ENCODE measurements around the gene TMEM126A. TPM values are rescaled to one million over a fixed set of nuclear protein-coding genes. Genes with fewer than 3 reads are reported as not detected.

The TMEM126A gene
- total RNA-seq, 6 experiments from 2014 or later, result 13.4 to 22.9 (median 17.7) TPM

DNA sequence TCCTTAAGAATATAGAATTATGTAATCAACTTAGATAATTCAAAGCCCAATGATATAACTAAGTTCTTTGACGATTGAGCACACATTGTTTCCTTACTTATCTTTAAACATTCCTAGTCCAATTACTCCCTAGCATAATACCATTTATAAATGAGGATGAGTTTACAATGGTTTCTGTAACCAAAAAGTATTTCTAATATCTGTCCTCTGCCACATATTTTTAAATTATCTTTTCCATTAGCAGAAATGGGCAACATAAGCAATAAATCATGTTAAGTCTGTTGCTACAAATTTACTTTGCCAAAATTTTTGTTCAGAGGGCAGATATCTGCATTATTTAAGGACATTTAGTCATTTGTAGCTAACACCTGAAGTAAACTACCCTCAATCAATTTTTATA is 10.4 kb downstream of the TMEM126A start:
- Histone ChIP-seq H3K27me3 (no peaks in the 10 kb centered on the region), H3K36me3 (peaks cover 4 to 44% (median 4%) of the 10 kb centered on the region in 4 donors), H3K4me1 (peaks cover 0 to 38% (median 9%) of the 10 kb centered on the region in 4 donors), H3K9me3 (no peaks in the 10 kb centered on the region), H3K27ac (no peak overlapping the region), H3K4me3 (no peak overlapping the region)
- 65% methylated on average over 1 of the region's 1 CpG for WGBS (ENCODE audit: insufficient coverage, low coverage, low lambda C conversion rate, missing lambda C conversion rate)
- intact Hi-C loops (cut with DNase I), result no loop called here
- TF ChIP-seq, protein P1, sequence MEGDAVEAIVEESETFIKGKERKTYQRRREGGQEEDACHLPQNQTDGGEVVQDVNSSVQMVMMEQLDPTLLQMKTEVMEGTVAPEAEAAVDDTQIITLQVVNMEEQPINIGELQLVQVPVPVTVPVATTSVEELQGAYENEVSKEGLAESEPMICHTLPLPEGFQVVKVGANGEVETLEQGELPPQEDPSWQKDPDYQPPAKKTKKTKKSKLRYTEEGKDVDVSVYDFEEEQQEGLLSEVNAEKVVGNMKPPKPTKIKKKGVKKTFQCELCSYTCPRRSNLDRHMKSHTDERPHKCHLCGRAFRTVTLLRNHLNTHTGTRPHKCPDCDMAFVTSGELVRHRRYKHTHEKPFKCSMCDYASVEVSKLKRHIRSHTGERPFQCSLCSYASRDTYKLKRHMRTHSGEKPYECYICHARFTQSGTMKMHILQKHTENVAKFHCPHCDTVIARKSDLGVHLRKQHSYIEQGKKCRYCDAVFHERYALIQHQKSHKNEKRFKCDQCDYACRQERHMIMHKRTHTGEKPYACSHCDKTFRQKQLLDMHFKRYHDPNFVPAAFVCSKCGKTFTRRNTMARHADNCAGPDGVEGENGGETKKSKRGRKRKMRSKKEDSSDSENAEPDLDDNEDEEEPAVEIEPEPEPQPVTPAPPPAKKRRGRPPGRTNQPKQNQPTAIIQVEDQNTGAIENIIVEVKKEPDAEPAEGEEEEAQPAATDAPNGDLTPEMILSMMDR (IDR thresholded peaks at IDR 0.05), result no peak
- no peak for TF ChIP-seq POLR2A (IDR thresholded peaks at IDR 0.05)
- no peak for ATAC-seq
- no peak for DNase-seq

DNA sequence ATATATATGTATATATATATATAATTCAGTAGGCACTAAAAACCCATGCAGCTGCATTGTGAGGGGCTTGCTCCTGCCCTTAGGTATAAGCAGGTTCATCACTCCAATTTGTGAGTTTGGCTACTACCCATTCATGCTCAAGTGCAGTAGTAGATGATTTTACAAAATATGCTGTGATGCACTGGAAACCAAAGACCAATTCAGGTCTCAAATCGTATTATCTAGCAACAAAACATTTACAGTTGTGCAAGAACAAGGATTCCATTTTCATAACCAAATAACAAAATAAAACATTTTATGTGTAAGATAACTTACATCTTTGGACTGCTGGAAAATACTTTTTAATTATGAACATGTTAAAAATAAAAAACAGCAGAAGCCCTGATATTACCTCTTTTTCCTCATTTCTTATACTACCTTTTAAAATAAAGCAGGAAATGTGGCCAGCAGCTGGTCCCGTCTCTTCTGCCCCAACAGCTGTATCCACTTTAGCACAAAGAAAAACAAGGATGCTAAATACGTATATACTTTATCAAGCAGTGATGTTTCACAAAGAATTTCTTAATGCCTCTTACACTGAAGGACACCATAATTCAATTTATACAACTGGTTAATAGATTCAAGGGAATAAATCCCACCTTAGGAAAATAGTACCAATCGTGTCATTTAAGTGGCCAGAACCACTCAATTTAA is 14.4 kb downstream of the TMEM126A start:
- Histone ChIP-seq H3K36me3 (peaks cover 0 to 34% (median 4%) of the 10 kb centered on the region in 4 donors), H3K4me3 (peak overlapping the region; percentile 88 to 92 (median 89)), H3K9me3 (no peaks in the 10 kb centered on the region), H3K27ac (no peak overlapping the region), H3K27me3 (no peaks in the 10 kb centered on the region), H3K4me1 (peaks cover 0 to 38% (median 9%) of the 10 kb centered on the region in 4 donors)
- TF ChIP-seq, protein P1 (IDR thresholded peaks at IDR 0.05), result no peak
- TF ChIP-seq POLR2A (IDR thresholded peaks at IDR 0.05), result no peak
- ATAC-seq (no peak), DNase-seq (no peak)
- 14% methylated on average over 4 of the region's 4 CpGs for WGBS (ENCODE audit: insufficient coverage, low coverage, low lambda C conversion rate, missing lambda C conversion rate)
- intact Hi-C loops (cut with DNase I), result no loop called here

DNA sequence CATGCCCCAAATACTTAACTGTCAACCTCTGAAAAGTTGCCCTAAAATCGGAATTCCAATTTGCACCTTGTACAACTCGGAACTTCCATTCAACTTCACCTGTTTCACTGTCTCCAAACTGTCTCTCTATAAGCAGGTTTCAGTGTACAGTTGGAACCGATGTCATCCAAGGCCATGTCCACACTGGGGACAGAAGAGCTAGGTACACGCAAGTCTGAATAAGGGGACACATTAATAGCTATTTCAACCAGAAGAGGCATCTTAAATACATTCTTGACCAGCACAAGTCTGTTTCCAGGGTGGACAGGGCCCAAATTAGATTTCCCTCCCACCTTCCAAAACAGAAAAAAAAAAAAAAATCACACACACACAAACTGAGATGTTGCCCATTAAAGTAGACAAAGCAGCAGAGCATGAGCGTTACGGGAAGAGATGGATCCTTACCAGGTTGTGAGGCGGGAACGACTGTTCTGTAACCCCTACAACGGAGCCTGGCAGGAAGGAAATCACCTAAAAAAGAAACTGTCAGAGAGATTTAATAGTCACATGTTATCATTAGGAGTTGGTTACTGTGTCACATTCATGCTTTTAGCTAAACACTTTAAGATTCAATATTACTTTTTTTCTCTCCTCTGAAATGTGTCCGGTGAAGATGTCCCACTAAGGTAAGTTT is 15.4 kb downstream of the TMEM126A start:
- Histone ChIP-seq H3K9me3 (no peaks in the 10 kb centered on the region), H3K4me3 (peak overlapping the region; percentile 88 to 92 (median 89)), H3K27me3 (no peaks in the 10 kb centered on the region), H3K36me3 (peaks cover 0 to 25% (median 4%) of the 10 kb centered on the region in 4 donors), H3K27ac (peak overlapping the region; percentile 89 to 98 (median 94)), H3K4me1 (peaks cover 0 to 38% (median 9%) of the 10 kb centered on the region in 4 donors)
- ATAC-seq, result no peak
- DNase-seq, result no peak
- intact Hi-C loops (cut with DNase I), result no loop called here
- no peak for TF ChIP-seq POLR2A (IDR thresholded peaks at IDR 0.05)
- TF ChIP-seq, protein P1 (IDR thresholded peaks at IDR 0.05), result no peak
- WGBS (ENCODE audit: insufficient coverage, low coverage, low lambda C conversion rate, missing lambda C conversion rate), result 0% methylated on average over 10 of the region's 10 CpGs

DNA sequence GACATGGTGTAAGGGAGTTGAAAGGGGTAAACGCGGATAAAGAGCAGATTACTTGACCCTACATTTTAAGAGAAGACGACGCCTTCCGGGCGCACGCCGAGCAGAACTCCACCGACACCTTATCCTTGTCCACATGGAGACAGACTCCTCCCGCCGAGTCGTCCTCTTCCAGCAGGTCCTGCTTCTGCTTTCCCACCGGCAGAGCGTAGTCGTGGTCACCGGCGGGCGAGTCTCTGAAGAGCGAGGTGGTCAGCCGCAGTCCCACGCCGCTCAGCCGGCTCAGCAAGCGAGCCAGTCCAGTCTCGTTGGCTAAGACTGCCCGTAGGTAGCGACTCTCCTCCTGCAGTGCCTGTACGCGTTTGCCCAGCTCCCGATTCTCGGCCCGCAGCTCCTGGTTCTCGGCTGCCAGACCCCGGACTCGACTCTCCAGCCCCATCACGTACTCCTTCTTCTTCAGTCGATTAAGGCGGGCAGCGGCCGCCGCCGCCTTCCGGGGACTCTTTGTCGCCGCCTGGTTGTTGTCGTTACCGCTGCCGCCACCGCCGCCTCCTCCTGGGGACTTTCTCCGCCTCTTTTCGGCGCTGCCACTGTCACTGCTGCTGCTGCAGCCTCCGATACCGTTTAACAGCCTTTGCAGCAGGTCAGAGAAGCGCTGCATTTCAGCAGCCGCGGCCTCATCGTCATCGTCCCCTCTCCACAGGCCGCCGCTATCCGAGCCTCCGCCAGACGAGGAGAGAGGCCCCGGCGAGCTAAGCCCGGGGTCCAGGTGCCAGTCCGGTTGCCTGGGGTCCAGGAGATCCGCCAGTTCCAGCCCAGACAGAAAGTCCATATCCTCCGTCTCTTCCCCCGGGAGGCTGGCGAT is 16.2 kb downstream of the TMEM126A start:
- no peaks in the 10 kb centered on the region for H3K27me3 ChIP-seq
- H3K36me3 ChIP-seq, result peaks cover 0 to 22% (median 4%) of the 10 kb centered on the region in 4 donors
- intact Hi-C loops (cut with DNase I), result no loop called here
- peak overlapping the region; percentile 88 to 92 (median 89) for H3K4me3 ChIP-seq
- under 1% methylated on average over 43 of the region's 73 CpGs for WGBS (ENCODE audit: insufficient coverage, low coverage, low lambda C conversion rate, missing lambda C conversion rate)
- H3K27ac ChIP-seq, result peak overlapping the region; percentile 89 to 98 (median 94)
- peaks cover 0 to 38% (median 9%) of the 10 kb centered on the region in 4 donors for H3K4me1 ChIP-seq
- peak; percentile 76 to 79 (median 77) for ATAC-seq
- H3K9me3 ChIP-seq, result no peaks in the 10 kb centered on the region
- peak; percentile 81 to 87 (median 85) for DNase-seq
- TF ChIP-seq, protein P1 (IDR thresholded peaks at IDR 0.05), result peak; percentile 47 to 59 (median 54)
- no peak for TF ChIP-seq POLR2A (IDR thresholded peaks at IDR 0.05)
